ENCODE measurements around the gene GNB1.

GNB1 gene

DNA sequence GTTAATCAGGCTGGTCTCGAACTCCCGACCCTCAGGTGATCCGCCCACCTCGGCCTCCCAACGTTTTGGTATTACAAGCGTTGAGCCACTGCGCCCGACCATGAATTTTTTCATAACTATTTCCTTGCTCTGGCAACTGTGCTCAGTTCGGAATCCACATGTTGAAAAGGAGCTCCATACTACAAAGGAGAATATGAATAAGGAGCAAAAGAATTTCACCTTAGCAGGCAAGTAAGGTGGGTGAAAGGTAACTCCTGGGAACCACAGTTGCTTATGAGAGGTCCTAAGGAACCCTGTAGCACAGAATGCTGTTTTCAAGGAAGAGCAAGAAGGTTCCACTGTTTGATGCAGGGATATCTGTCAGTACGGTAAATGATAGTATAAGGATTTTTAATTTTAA is 82.7 kb downstream of the GNB1 start:
- Histone ChIP-seq H3K4me3 (ENCODE audit: low read length) (no peak overlapping the region), H3F3A (ENCODE audit: control insufficient read depth, insufficient read depth) (0 out of 2 replicates have a peak, but pooled peaks cover 3% of the 10 kb centered on the region), H4K20me1 (ENCODE audit: control insufficient read depth, insufficient read depth, low read depth, low read length) (peaks cover 4% of the 10 kb centered on the region), H3K9me3 (ENCODE audit: control insufficient read depth, insufficient read depth, low read length) (no peaks in the 10 kb centered on the region), H3K36me3 (ENCODE audit: control insufficient read depth, low read length) (peaks cover 80% of the 10 kb centered on the region), H3K27me3 (ENCODE audit: control insufficient read depth, low read length) (no peaks in the 10 kb centered on the region), H3K4me1 (ENCODE audit: control insufficient read depth, low read length) (peaks cover 2% of the 10 kb centered on the region), H3K27ac (ENCODE audit: low read depth, low read length) (no peak overlapping the region), H3K4me2 (ENCODE audit: low read length) (no peak overlapping the region), H3K9me2 (replicated peaks; ENCODE audit: control insufficient read depth, low read length) (no peaks in the 10 kb centered on the region), H3K79me2 (ENCODE audit: control insufficient read depth, low read length) (peaks cover 71% of the 10 kb centered on the region)
- TF ChIP-seq, protein P1, sequence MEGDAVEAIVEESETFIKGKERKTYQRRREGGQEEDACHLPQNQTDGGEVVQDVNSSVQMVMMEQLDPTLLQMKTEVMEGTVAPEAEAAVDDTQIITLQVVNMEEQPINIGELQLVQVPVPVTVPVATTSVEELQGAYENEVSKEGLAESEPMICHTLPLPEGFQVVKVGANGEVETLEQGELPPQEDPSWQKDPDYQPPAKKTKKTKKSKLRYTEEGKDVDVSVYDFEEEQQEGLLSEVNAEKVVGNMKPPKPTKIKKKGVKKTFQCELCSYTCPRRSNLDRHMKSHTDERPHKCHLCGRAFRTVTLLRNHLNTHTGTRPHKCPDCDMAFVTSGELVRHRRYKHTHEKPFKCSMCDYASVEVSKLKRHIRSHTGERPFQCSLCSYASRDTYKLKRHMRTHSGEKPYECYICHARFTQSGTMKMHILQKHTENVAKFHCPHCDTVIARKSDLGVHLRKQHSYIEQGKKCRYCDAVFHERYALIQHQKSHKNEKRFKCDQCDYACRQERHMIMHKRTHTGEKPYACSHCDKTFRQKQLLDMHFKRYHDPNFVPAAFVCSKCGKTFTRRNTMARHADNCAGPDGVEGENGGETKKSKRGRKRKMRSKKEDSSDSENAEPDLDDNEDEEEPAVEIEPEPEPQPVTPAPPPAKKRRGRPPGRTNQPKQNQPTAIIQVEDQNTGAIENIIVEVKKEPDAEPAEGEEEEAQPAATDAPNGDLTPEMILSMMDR (IDR thresholded peaks at IDR 0.05; ENCODE audit: low read depth, low read length, poor library complexity, severe bottlenecking), result no peak
- no peak for TF ChIP-seq EZH2phosphoT487 (IDR thresholded peaks at IDR 0.05; ENCODE audit: borderline replicate concordance, low read length)

DNA sequence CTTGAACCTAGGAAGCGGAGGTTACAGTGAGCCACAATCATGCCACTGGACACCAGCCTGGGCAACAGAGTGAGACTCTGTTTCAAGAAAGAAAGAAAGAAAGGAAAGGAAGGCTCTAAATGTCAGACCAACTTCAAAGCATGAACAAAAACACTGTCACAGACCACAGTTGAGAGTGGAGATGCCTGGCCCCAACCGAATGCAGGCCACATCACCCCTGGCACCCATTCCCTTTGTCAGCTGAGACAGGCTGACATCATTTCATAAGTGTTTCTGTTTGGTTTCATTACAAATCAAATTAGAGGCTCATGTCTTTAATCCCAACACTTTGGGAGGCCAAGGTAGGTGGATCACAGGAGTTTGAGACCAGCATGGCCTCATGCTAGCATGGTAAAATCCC is 84.0 kb downstream of the GNB1 start:
- H3F3A ChIP-seq (ENCODE audit: control insufficient read depth, insufficient read depth), result peaks cover 3% of the 10 kb centered on the region; the same call in 1 of the 2 replicates
- H3K36me3 ChIP-seq (ENCODE audit: control insufficient read depth, low read length), result peaks cover 81% of the 10 kb centered on the region
- peaks cover 73% of the 10 kb centered on the region for H3K79me2 ChIP-seq (ENCODE audit: control insufficient read depth, low read length)
- H3K27ac ChIP-seq (ENCODE audit: low read depth, low read length), result no peak overlapping the region
- no peaks in the 10 kb centered on the region for H3K27me3 ChIP-seq (ENCODE audit: control insufficient read depth, low read length)
- no peaks in the 10 kb centered on the region for H3K9me3 ChIP-seq (ENCODE audit: control insufficient read depth, insufficient read depth, low read length)
- no peak overlapping the region for H3K4me2 ChIP-seq (ENCODE audit: low read length)
- H4K20me1 ChIP-seq (ENCODE audit: control insufficient read depth, insufficient read depth, low read depth, low read length), result peaks cover 4% of the 10 kb centered on the region
- H3K9me2 ChIP-seq (replicated peaks; ENCODE audit: control insufficient read depth, low read length), result no peaks in the 10 kb centered on the region
- H3K4me3 ChIP-seq (ENCODE audit: low read length), result no peak overlapping the region
- TF ChIP-seq, protein P1 (IDR thresholded peaks at IDR 0.05; ENCODE audit: low read depth, low read length, poor library complexity, severe bottlenecking), result no peak
- TF ChIP-seq EZH2phosphoT487 (IDR thresholded peaks at IDR 0.05; ENCODE audit: borderline replicate concordance, low read length), result no peak
- peaks cover 11% of the 10 kb centered on the region for H3K4me1 ChIP-seq (ENCODE audit: control insufficient read depth, low read length)

DNA sequence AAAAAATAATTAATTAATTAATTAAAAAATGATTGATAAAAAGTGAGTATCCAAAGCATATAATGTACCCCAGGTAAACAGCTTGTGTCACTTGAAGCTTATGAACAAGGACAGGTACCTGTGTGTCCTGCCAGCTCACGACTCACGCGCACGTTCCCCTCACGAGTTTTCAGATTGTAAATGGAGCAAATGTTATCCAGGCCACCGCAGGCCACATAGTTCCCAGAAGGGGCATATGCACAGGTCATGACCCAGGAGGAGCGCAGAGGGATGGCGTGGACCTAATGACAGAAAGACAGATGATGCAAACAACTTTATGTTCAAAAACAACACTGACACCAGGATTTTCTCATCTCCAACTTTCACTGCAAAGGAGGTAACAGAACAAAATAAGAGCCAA is 86.6 kb downstream of the GNB1 start:
- no peak overlapping the region for H3K4me3 ChIP-seq (ENCODE audit: low read length)
- H3K4me1 ChIP-seq (ENCODE audit: control insufficient read depth, low read length), result peaks cover 27% of the 10 kb centered on the region
- H3F3A ChIP-seq (ENCODE audit: control insufficient read depth, insufficient read depth), result peaks cover under 1% of the 10 kb centered on the region
- peaks cover 82% of the 10 kb centered on the region for H3K79me2 ChIP-seq (ENCODE audit: control insufficient read depth, low read length)
- H3K9me3 ChIP-seq (ENCODE audit: control insufficient read depth, insufficient read depth, low read length), result no peaks in the 10 kb centered on the region
- H3K27ac ChIP-seq (ENCODE audit: low read depth, low read length), result no peak overlapping the region
- peaks cover under 1% of the 10 kb centered on the region for H4K20me1 ChIP-seq (ENCODE audit: control insufficient read depth, insufficient read depth, low read depth, low read length)
- no peaks in the 10 kb centered on the region for H3K27me3 ChIP-seq (ENCODE audit: control insufficient read depth, low read length)
- H3K4me2 ChIP-seq (ENCODE audit: low read length), result no peak overlapping the region
- TF ChIP-seq, protein P1 (IDR thresholded peaks at IDR 0.05; ENCODE audit: low read depth, low read length, poor library complexity, severe bottlenecking), result no peak
- no peak for TF ChIP-seq EZH2phosphoT487 (IDR thresholded peaks at IDR 0.05; ENCODE audit: borderline replicate concordance, low read length)
- no peaks in the 10 kb centered on the region for H3K9me2 ChIP-seq (replicated peaks; ENCODE audit: control insufficient read depth, low read length)
- peaks cover 88% of the 10 kb centered on the region for H3K36me3 ChIP-seq (ENCODE audit: control insufficient read depth, low read length)

All from DOHH2 (cell line).